HG03159 (cell line): ENCODE results near the gene NSD2.
"Not testable (repeated sequence)": the region's sequence is repeated elsewhere in the genome, so short reads cannot be mapped to it uniquely, and the experiment has no call there.

Experiments
- ATAC-seq: cut with Tn5 transposase; IDR thresholded peaks from one replicate; pipeline ENCODE4 v1.9.1; 2021; ENCODE audit warnings: mild to moderate bottlenecking, moderate library complexity; ENCODE audit not compliant: unreplicated experiment

The NSD2 gene

GRCh38 chr4:2031161-2031560 is 160.0 kb downstream of the NSD2 start:
- ATAC-seq, result not testable (repeated sequence)
